Mammary microvascular endothelial cell (primary cell): Measurements from ENCODE around the gene ASCL4. TPM values are rescaled to one million over a fixed set of nuclear protein-coding genes. Genes with fewer than 3 reads are reported as not detected.

ENCODE experiments used
- total RNA-seq: library from RNA; depleted of rRNA; stranded (reverse); fragments of >200 nt; gene quantifications from 2 replicates; pipeline ENCODE4 v1.2.3, GENCODE V29; 2015

Gene ASCL4
- total RNA-seq, result not detected in 2 replicates

GRCh38 chr12:107774349-107775029 is at the start of gene ASCL4:
ASCL4 (plus strand) TSS chr12:107774704; CDS start chr12:107775219, 515 bp downstream.

GRCh38 chr12:107760809-107761501 is 13.5 kb upstream of the ASCL4 start, which contains the start of gene PRDM4:
PRDM4 (minus strand) TSS chr12:107761137; CDS start chr12:107760515, 622 bp downstream.

Other genes starting within 250 kb of the ASCL4 start
- gene PWP1, start 88.9 kb upstream of the ASCL4 start, total RNA-seq, result 140 and 179 TPM in 2 replicates
- gene PRDM4, start 13.6 kb upstream of the ASCL4 start, total RNA-seq, result 30.0 and 31.5 TPM in 2 replicates